AG09309 (cell line): ENCODE data around the gene DNAH7.
A peak's percentile ranks its signal among the peaks of the same experiment; 100 is the strongest.

Source experiments
- DNase-seq: peaks from one replicate; pipeline ENCODE4 v3.0.0-alpha.2; 2010; ENCODE audit warnings: low read depth
- H3K4me3 ChIP-seq: 2 replicates; pipeline ENCODE4 v1.5.1; 2011; ENCODE audit warnings: mild to moderate bottlenecking, low read depth, low read length, moderate library complexity; ENCODE audit not compliant: control insufficient read depth
- CTCF ChIP-seq: IDR thresholded peaks from 2 replicates; pipeline ENCODE4 v1.5.1; 2011; ENCODE audit warnings: mild to moderate bottlenecking, low read depth, low read length, inconsistent platforms; ENCODE audit not compliant: insufficient read depth, control insufficient read depth; ENCODE audit errors: missing control alignments

DNAH7 gene

DNA sequence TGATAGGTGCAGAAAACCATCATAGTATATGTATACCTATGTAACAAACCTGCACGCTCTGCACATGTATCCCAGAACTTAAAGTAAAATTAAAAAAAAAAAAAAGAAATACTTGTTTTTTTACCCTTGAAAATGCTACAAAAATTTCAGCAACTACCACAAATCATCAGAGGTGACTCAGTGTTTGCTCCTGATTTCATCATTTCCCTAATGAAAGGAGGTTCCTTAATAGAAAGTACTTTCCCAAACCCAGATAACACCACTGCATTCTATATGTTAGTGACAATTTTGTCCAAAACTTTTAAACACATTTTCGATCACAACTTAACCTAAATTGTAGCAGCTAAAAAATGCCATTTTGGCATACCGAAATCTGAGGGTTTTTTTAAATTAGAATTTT is 248.3 kb downstream of the DNAH7 start:
- TF ChIP-seq CTCF = no peak
- H3K4me3 ChIP-seq = no peak overlapping the region
- DNase-seq = peak; percentile 45

DNA sequence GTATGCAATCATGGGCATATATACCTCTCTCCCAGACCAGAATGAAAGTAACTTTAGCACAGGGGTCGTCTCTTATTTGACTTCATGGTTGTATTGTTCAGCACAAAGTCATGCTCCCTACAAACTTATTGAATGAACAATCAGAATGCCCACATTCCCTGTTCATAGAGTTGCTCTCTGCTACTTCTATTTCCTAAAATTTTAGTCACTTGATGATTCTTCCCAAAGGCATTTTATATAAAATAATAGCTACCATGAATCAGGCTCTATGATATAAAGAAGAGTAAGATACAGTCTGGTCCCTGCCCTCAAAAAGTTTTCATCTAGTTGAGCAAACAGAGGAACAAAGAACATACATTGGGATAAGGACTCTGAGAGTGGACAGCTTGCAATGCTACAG is 249.4 kb downstream of the DNAH7 start:
- TF ChIP-seq CTCF = no peak
- DNase-seq = no peak
- no peak overlapping the region for H3K4me3 ChIP-seq

DNA sequence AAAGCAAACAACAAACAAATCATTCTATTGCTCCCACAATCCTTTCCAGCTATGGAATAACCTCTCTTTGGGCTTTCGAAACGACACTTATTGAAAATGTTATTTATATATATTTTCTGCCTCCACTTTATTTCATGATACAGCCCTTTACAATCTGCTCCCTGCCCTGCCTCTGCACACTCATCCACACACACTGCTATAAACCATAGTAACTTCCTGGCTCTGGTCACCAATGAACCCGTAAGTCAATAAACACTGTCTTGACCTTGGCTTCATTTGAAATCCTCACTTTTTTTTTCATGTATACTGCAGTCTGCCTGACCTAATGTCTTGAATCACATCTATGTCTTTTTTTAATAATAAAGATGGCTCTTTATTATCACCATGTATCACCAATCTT is 250.1 kb downstream of the DNAH7 start:
- H3K4me3 ChIP-seq = no peak overlapping the region
- DNase-seq = peak; percentile 24
- no peak for TF ChIP-seq CTCF

DNA sequence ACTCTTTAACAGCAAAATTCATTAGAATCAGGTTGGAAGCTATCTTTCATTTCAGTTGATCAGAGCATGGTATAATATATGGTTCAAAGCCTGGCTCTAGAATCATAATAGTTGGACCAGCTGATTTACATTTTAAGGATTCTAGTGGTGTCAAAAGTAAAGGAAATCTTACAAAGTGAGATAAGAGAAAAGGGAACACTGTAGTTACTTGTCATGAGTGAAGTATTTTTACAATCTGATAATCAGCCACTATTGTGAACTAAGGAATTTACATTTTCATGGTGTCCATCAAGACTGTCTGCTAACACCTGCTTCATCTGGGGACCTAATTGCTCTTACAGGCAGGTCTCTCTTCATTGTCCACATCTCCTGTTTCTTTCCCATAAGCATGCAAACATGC is 250.5 kb downstream of the DNAH7 start:
- no peak overlapping the region for H3K4me3 ChIP-seq
- no peak for DNase-seq
- TF ChIP-seq CTCF = no peak

DNA sequence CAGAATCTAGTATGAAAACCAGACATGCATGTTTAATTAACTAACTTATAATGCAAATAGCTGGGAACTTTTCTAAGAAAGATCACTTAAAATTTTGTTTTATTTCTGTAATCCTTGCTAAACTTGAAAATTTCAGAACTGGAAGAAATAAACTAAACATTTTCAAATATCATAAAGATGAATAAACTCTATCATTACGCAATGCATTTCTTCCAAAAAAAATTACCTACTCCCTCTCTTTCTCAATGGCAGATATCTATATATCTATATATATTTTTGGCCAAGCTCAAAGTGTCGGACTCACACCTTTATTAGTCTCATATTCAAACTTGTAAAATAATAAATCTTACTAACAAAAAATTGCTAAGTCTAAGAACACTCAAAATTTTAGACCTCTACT is 253.6 kb downstream of the DNAH7 start:
- no peak for TF ChIP-seq CTCF
- H3K4me3 ChIP-seq = no peak overlapping the region
- no peak for DNase-seq

DNA sequence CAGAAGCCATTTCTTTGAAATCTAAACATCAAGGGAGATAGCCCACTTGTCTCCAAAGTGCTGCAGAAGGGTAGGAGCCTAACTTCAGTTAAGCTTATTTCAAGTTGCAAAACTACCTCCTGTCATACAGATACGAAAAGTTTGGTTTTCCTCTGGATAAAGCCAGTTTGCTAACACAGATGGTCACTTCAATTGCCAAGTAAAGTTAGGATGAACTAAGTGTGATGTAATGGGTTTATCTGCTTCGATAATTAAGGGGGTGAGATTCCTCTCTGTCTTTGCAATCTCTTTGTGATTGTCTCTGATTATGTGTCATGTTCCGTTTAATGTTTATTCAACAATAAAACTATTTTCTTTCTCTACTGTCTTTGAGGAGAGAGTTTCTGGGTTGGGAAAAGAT is 255.2 kb downstream of the DNAH7 start:
- no peak overlapping the region for H3K4me3 ChIP-seq
- TF ChIP-seq CTCF = no peak
- no peak for DNase-seq

DNA sequence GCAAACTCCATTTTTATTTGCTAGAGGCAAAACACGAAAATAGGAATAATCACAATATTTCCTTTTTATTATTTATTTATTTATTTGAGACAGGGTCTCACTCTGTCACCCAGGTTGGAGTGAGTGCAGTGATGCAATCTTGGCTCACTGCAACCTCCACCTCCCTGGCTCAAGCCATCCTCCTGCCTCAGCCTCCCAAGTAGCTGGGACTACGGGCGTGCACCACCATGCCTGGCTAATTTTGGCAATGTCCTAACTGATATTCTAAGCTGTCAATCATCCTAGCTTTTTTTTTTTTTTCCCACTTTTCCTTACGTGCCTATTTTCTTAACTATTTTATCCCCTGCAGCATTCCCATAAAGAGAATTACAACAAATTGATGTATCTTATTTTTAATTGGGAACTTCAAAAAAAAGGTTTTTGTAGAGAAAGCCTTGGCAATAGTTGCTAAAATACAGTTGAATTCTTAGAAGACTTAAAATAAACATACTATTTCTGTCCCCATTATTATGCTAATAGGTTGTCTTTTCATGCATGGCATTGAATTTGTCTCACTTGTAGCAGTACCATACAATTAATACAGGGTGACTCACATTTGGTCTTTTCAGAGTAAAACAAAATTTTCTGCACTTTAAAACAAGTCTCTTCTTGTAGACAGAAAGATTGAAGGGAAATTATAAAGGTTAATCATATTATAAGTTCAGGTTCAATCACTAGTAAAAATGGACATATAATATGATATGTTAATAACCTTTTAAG is 258.1 kb downstream of the DNAH7 start:
- no peak for DNase-seq
- no peak for TF ChIP-seq CTCF
- H3K4me3 ChIP-seq = no peak overlapping the region
